Fibroblast of skin of right biceps (primary cell): Measurements from ENCODE around the gene CHPF2.

Experiments used
- DNase-seq: peaks from one replicate; pipeline ENCODE4 v3.0.0-alpha.2; 2013

Gene CHPF2

DNA sequence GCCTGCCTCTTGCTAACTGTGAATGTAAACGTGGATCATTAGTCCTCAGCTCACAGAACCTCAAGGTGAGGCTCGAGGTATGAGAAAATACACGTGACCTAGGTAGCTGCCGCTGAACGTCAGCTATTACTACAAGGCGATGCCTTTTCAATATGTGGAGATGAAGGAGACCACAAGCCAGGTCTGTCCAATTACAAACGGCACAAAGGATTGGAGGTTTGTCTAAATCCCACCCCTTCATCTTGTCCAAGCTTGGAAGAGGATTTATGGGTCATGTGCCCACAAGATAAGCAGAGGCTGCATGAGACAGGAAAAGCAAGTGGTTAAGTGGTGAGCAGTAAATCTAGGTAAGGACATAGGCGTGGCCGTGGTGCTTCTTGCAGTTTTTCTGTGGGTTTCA lies 25.4 kb upstream of the CHPF2 start:
- no peak for DNase-seq

- DNase-seq, result no peak
Measured at GRCh38 chr7:151207315-151207714, 25.0 kb upstream of the CHPF2 start.

GRCh38 chr7:151207804-151208203 lies 24.5 kb upstream of the CHPF2 start:
- DNase-seq, result no peak

GRCh38 chr7:151208253-151208862 lies 23.9 kb upstream of the CHPF2 start:
- no peak for DNase-seq

DNA sequence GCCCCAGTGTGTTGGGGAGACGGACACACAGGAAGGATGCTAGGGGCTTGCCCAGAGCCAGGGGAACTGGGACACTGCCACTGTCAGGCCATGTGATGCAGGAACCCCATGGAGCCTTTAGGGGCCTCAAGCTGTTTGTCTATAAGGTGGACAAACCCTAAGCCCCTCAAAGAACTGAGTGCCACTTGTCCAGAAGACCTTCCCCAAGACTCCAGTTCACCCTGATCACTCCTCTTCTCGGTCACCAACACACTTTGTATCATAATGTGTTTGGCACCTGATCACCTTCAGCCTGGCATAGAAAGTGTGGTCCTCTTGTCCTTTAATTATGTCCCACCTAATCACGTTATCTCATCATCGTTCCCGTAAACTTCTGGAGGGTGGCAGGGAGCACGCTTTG lies 22.7 kb upstream of the CHPF2 start:
- DNase-seq, result no peak

GRCh38 chr7:151210087-151210854 lies 22.0 kb upstream of the CHPF2 start, which contains the start of gene H2BK1:
Gene H2BK1 (minus strand): TSS chr7:151210488. CDS start chr7:151210318, 170 bp downstream.
- no peak for DNase-seq

GRCh38 chr7:151211155-151211772 lies 21.0 kb upstream of the CHPF2 start:
- no peak for DNase-seq

GRCh38 chr7:151212626-151213025 lies 19.7 kb upstream of the CHPF2 start:
- DNase-seq, result no peak

GRCh38 chr7:151213826-151214225 lies 18.5 kb upstream of the CHPF2 start:
- DNase-seq, result no peak

GRCh38 chr7:151215396-151215795 lies 16.9 kb upstream of the CHPF2 start:
- DNase-seq, result no peak

GRCh38 chr7:151218170-151218569 lies 14.1 kb upstream of the CHPF2 start:
- no peak for DNase-seq

DNA sequence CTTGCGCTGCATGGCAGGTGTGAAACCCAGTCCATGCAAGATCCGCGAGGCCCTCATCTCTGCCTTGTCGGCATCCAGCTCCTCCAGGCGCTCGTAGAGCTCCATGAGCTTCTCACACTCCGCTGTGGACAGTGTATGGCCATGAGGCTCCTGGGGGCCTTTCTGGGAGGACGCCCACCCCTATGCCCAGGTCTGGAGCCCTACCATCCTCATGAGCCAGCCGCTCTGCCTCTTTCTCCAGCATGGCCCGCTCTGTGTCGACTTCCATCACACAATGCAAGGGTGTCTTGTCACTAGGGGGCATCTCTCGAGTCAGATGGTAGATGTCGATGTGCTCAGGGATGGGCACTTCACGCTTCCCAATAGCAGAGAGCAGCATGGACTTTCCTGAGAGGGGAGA lies 8.6 kb upstream of the CHPF2 start:
- no peak for DNase-seq

GRCh38 chr7:151225948-151226510 lies 6.3 kb upstream of the CHPF2 start:
- DNase-seq, result no peak

GRCh38 chr7:151226560-151226874 lies 5.8 kb upstream of the CHPF2 start:
- no peak for DNase-seq

DNA sequence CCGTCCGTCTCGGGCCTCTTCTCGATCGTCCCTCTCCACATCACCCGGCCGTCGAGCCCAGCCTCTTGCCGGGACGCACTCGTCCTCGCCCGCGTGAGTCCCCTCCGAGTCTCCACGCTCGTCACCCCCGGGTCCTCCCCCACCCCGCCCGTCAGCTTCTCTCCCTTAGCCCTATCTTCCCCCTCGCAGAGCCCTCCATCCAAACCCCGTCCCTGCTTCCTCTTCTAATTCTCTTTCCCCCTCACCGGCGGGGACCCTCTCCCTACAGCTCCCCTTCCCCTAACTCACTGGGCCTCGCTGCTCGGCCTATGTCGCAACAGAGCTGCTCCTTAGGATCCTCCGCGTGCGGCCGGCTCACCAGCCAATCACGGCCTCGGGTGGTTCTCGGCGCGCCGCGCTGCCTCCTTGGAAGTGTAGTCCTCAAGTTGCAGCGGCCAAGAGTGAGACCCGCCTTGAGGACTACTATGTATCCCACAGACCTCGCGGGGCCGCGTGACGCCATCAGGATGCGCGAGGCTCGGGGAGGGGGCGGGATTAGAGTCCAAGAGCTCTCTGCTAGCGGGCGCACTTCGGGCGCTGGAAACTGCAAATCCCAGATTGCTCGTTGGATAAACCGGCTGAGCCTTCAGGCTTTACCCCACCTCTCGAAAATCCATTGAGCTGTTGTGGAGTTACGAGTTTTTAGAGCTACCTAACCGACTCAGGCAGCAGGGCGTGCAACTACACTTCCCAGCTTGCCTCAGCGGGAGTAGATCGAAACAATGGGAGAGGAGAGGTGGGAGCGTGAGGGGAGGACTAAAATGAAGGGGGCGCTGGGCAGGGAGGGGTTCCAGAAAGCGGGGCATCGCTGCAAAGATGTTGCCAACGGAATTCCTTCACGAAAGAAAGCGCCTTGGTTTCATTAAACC lies 5.2 kb upstream of the CHPF2 start, which contains the start of gene ABCF2:
ABCF2 (minus strand) TSS at position 331 of the 908 bp plus-strand sequence. CDS start 747 bp downstream, outside the sequence.
- DNase-seq, result peak; percentile 99

DNA sequence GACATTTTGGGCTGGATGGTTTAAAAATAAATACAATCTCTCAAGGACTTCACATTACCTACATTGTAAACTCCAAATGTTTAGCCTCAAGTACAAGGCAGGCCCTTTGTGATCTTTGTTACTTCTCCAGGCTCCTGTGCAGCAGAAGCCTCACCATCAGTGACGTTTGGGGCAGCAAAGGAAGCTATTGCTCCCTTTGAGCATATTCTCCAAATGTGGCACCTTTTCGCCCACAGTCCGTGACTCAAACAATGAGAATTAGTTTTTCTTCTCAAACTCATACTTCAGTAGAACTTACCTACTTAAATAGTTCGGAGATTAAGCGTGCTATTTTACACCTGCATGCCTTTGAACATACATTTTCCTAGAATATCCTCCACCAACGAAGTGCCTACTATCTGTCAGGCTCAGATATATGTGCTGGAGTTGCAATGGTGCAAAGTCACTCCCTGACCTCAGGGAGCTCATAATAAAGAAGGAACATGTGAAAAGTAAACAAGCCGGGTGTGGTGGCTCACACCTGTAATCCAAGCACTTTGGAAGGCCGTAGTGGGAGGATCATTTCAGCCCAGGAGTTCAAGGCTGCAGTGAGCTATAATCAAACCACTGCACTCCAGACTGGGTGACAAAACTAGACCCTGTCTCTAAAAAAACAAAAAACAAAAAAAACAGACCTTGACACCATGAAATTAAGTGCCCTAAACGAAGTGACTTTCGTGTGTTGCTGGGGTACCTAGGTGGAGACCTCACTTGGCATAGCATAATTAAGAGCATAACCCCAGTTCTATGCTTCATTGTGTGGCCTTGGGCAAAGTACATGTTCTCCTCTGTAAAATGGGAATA lies 4.0 kb upstream of the CHPF2 start:
- DNase-seq, result no peak

DNA sequence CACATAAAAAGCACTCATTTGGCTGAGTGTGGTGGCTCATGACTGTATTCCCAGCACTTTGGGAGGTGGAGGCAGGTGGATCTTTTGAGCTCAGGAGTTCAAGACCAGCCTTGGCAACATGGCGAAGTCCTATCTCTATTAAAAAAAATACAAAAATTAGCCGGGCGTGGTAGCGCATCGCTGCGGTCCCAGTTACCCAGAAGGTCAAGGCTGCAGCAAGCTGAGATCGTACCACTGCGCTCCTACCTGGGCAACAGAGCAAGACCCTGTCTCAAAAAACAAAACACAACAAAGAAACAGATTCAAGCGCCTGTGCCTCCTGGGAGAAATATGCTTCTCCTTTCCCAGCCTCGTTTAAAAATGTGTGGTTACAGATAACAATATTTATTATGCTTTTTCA lies 3.0 kb upstream of the CHPF2 start:
- DNase-seq, result no peak

DNA sequence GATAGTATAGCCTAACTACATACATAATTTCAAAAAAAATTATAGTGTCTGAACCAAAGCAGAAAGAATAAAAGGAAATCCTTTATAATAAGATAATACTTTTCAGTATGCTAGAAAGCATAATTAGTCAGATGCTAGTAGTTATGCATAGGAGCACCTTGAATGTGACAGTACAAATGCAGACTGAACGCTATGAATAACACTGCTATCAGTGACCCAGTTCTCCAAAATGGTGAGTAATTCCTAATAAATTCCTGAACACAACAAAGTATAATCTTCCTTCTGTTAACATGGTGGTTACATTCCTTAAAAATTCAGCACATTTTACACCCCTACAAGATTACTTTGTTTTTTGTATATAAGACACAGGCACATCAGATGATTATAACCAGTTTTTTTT lies 1.2 kb upstream of the CHPF2 start:
- no peak for DNase-seq

DNA sequence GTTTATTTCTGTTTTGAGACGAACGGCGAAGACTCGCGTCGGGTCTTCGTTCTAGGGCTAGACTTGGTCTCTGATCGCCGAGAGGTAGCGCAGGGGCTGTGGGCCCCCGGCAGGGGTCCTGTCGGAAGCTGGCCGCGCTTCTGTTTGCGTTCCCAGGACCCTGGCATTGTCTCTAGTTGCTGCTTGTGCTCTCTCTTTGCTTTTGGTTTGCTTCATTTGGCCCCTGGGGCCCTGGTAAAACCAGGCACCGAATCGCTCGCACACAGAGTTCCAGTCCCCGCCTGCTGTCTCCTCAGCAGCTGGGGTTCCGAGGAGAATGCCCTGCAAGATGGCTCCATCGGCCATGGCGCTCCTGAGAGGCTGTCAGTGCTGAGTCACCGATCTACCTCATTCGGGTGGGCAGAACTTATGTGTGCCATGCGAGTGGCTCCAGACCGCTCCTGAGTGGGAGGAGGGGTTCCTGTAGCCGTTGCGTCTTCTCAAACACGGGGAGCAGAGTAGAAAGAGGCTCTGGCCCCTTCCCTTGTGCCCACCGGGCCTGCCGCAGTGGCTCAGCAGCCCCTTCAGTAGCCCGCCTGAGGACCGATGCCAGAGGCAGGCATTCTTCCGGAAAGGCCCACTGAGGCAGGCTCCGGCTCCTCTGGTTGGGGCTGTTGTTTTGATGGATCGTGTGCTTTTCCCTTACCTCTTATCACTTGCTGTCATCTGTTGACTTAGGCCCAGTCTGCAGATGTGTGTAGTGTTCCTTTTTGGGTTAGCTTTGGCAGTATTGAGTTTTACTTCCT lies 826 bp downstream of the CHPF2 start:
- peak; percentile 80 for DNase-seq

- no peak for DNase-seq
Measured at GRCh38 chr7:151233804-151234203, 1.5 kb downstream of the CHPF2 start.
